GM21528 (cell line): ENCODE results near the gene IRF3.
A peak's percentile ranks its signal among the peaks of the same experiment; 100 is the strongest.

Source experiments
- ATAC-seq: cut with Tn5 transposase; IDR thresholded peaks from one replicate; pipeline ENCODE4 v1.9.1; 2021; ENCODE audit warnings: mild to moderate bottlenecking, moderate library complexity; ENCODE audit not compliant: unreplicated experiment, low FRiP score

IRF3 gene

GRCh38 chr19:49688531-49689132 is 23.0 kb upstream of the IRF3 start:
- ATAC-seq: no peak

DNA sequence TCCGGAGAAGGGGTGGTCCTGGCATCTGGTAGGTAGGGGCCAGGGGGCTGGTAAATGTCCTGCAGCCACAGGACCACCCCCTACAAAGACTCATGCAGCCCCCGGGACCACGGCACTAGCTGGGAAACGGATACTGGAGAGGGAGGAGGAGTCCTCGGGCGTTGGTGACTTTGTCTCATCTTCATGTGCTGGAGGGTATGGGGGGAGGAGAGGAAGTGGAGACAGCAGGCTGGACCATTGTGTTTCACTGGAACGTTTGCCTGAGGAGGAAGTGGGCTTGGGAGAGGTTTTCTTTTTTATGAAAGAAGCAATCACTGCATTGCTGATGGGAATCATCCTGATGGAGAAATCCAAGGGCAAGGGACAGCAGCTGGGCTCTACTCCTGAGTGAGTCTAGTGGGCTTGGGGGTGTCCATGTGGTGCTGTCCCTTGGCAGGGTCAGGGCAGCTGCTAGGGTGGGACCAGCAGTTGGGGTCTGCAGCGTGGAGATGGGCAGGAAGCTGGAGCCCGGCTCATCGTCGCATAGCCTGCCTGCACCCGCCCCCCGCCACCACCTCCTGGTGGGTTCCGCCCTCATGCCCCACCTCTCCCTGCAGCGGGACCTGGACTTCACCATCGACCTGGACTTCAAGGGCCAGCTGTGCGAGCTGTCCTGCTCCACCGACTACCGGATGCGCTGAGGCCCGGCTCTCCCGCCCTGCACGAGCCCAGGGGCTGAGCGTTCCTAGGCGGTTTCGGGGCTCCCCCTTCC is 22.1 kb upstream of the IRF3 start:
- no peak for ATAC-seq

DNA sequence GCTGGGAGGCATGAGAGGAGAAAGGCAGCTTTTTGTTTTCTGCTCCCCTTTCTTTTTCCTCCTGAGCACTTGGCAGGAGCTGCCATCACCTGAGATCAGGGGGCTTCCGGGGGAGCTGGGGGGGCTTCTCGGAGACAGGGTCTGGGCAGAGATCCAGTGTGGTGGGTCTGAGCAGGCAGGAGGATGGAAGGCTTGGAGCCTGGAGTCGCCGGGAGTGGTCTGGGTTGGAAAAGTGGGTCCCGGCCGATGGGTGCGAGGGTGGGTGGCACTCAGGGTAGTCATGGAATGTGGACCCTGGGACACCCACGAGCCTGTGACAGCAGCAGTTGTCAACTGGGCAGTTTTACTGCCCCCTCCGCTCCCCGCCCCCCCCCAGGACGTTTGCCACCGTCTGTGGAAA is 21.5 kb upstream of the IRF3 start:
- ATAC-seq: no peak

GRCh38 chr19:49686503-49687088 is 20.9 kb upstream of the IRF3 start:
- no peak for ATAC-seq

- ATAC-seq: no peak
Observed at GRCh38 chr19:49685845-49686332, 20.2 kb upstream of the IRF3 start.

DNA sequence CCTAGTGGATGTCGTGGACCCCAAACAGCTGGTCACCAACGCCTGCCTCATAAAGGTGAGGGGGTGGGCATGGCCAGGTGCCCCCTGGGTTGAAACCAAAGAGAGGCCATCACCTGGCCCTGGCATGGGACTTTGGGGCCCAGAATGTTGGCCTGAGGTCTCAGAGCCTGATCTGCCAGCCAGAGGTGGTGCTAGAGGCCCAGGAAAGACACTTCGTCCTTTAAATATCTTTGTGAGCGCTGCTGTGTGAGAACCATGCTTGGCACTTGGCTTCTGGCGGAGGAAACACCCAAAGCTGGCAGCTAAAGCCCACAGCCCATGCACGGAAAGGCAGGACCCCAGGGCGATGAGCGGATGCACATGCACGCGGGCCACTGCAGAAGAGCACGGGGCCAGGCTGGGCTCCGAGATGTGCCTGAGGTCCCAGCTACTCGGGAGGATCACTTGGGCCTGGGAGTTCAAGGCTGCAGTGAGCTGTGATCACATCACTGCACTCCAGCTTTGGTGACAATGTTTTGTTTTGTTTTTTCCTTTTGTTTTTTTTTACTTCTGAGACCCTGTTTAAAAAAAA is 19.4 kb upstream of the IRF3 start:
- ATAC-seq: no peak

DNA sequence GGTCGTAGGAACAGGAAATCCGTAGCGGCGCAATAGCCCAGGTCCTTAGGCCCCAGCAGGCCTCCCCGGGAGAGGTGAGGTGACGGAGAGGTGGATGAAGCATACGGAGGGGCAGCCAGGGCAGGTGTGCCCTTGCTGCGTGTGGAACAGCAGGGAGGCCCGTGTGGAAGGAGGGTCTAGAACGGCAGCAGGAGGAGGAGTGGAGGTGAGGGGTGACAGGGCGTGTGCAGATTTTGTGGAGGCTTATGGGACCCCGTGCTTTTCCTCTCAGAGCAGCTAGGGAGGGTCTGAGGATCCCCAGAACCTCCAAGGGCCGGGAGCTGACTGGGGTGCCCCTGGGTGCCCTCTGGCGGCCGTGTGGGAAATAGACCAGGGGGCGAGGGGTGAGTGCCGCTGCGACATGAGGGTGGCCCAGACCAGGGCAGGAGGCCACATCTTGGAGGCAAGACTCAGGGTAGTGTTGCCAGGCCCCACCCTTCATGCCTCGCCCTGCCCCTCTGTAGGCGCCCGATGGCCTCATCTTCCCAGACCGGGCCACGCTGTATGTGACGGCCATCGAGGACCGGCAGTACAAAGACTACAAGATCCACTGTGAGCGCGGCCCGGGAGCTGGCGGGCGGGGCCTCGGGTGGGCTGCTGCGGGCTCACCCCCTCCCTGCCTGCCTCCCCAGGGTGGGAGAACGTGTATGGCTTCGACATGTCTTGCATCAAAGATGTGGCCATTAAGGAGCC is 18.8 kb upstream of the IRF3 start:
- ATAC-seq: no peak

GRCh38 chr19:49683814-49684250 is 18.2 kb upstream of the IRF3 start:
- ATAC-seq: no peak

DNA sequence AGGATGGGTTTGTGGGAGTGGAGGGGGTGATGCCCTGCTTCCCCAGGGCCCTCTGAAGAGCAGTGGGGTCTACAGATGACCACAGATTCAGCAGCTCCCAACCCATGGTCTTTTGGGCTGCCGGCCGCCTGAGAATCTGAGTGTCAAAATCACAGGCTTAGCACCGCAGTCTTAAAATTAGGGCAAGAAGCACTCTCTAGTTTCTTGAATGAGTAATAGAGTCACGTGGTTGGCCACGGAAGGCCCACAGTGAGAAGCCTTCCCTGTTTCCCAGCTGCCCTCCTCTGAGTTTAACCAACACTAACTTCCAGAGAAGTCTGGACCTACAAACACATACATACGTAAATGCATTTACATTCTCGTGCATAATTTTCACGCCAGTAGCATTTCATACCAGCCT is 16.6 kb upstream of the IRF3 start:
- no peak for ATAC-seq

- no peak for ATAC-seq
Observed at GRCh38 chr19:49681830-49682229, 16.2 kb upstream of the IRF3 start.

GRCh38 chr19:49680421-49681351 is 15.0 kb upstream of the IRF3 start:
- no peak for ATAC-seq

DNA sequence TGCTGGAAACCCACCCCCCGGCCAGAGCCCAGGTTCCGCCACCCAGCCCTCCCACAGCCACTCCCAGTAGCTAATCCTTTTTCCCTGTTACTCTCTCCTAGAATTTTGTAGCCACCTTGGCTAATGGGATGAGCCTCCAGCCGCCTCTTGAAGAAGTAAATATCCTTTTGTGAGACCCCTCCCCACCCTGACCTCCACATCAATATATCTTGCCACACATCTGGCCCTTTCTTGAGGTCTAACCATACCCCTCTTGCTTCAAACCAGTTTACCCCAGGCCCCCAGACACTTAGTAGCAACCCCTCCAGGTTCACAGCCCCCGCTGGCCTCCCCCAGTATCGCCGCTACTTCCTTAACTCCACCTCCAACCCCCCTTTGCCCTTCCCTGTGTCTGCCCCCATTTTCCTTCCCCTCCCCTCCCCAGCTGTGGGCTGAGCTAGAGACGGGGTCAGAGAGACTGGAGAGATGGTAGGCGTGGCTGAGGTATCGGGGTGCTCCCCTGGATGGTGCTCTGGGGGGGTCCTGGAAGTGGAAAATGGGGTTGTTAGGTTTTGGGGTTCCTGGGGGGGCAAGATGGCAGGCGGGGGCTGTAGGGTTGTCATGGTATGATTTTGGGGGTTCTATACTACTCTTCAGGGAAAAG is 14.2 kb upstream of the IRF3 start:
- no peak for ATAC-seq

DNA sequence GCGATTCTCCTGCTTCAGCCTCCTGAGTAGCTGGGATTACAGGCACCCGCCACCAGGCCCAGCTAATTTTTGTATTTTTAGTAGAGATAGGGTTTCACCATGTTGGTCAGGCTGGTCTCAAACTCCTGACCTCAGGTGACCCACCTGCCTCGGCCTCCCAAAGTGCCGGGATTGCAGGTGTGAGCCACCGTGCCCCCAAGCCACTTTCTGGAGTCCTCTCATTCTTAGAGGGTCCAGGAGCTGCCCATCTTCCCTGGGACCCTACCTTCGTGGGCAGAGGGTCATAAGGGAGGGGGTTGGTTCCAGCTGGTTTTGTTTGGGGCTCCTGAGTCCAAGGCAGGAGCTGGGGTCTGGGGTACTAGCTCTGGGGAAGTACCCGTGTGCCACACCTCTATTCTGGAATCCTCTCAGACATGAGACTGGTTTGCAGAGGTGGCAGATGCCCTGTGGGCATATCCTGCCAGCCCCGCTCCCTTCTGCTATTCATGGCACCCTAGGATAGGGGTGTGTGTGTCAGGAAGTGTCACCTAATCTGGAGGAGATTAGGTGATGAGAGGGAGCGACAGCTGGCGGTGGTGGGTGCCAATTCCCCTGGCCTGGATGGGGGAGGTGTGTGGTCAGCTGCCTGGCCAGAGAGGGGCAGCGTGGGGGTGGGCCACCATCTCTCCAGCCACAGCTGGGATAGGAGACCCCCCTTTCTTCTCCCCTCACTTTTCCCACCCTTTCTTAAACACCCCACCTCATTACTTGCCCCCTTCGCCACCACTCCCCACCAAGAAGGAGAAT is 13.5 kb upstream of the IRF3 start:
- no peak for ATAC-seq

DNA sequence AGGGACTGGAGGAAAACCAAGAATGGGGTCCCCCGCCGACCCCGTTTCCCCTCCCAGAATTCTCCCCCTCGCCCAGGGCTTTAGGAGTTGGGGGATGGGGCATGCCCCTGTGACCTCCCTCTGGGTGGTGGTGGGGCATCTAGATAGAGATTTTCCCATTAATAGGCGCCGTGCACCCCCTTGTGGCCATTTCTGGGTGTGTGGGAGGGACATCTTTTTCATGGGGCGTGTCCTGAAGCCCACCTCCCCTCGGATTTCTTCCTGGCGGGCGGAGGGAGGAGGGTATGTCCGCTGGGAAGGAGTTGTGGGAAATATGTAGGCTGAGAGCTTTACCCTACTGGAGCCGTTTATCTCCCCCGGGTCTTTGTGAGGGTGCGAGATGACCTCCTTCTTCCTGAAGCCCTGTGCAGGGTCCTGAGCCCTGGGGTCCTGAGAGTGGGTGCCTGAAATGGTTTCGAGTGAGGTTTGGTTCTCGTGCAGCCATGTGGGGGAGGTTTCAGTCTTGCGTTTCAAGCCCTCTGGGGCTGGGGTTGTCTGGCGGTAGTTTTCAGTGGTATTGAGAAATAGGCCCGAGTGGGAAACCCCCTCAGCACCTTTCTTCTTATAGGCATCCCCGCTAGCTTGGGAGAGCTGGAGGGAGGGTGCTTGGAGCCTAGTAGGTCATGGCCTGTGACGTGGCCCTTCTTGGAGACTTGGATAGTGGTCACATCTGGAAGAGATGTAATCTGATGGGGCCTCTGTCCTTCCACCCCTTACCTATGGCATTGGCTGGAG is 12.4 kb upstream of the IRF3 start:
- no peak for ATAC-seq

DNA sequence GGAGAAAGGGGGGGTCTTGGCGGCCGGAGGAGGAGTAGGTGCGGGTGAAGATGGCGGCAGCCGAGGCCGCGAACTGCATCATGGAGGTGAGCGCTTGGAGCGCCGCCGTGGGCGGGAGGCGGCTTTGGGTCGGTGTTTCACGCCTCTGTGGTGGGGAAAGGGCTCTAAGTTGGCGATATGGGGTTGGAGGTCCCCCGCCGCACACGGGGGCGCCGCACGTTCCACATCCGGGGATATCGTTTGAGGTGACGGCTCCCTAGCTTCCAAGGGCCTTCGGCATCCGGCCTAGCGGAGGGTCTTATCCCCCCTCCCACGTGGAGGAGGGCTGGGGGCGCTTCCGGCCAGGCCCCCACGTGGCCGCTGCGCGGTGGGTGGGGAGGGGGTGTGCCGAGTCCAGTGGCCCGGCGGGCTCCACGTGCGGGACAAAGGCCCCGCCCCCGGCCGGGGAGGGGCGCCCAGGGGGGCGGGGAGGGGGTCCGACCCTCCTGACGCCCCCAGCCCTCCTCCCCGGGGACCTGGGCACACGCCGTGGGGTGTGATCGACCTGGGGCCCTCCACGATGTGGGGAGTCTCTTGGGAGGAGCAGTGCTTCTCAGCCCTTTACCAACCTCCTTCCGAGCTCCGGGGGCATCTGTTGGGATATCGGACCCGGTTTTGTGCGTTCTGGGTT is 11.7 kb upstream of the IRF3 start, which contains the start of gene PRMT1:
Gene PRMT1 (plus strand): TSS at position 41 of the 670 bp plus-strand sequence. CDS start 10 bp downstream, at position 51.
- no peak for ATAC-seq

DNA sequence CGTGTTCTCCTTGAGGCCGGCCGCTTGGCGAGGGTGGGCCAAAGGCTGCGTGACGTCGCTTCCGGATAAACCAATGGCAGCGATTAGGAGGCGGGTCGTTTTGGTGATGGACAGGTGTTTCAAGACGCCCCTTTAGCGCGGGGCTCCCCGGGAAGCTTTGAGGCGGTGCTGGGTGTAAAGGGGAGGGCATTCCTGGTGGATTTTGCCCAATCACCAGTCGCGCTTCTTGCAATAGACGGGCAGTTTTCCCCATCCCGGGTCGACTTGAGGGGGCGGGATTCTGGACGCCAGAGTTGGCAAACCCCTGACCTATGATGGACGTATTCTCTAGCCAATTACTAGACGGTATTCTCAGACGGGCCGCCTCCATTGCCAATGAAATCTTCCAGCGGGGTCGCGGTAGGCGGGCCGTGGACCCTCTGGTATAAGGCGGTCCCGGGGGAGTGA is 11.2 kb upstream of the IRF3 start:
- ATAC-seq: peak; percentile 71
